GM12872 (cell line): Measurements from ENCODE around the gene KCNN3.

Experiments used
- CTCF ChIP-seq: IDR thresholded peaks from 3 replicates; pipeline ENCODE4 v1.5.1; 2011; ENCODE audit warnings: low read depth, mild to moderate bottlenecking, low read length, moderate library complexity; ENCODE audit not compliant: insufficient read depth

The KCNN3 gene

GRCh38 chr1:154666051-154666790 lies 203.9 kb downstream of the KCNN3 start:
- no peak for TF ChIP-seq CTCF

GRCh38 chr1:154664331-154665002 lies 205.6 kb downstream of the KCNN3 start:
- no peak for TF ChIP-seq CTCF

GRCh38 chr1:154663471-154664060 lies 206.5 kb downstream of the KCNN3 start:
- no peak for TF ChIP-seq CTCF

- TF ChIP-seq CTCF = no peak
Observed at GRCh38 chr1:154661110-154661509, 209.0 kb downstream of the KCNN3 start.

- no peak for TF ChIP-seq CTCF
Observed at GRCh38 chr1:154659823-154660592, 210.1 kb downstream of the KCNN3 start.

GRCh38 chr1:154657556-154657955 lies 212.5 kb downstream of the KCNN3 start:
- TF ChIP-seq CTCF = no peak

GRCh38 chr1:154652893-154653292 lies 217.2 kb downstream of the KCNN3 start:
- no peak for TF ChIP-seq CTCF
